Fibroblast of lung (primary cell): ENCODE data around the gene MAP3K10.

Source experiments
- CTCF ChIP-seq, 2 donors: IDR thresholded peaks in 1 of 2; conservative IDR thresholded peaks in 1 of 2; 1 replicate in 1 of 2; 2 replicates in 1 of 2; pipeline ENCODE4 v1.5.1; 2011 to 2012; ENCODE audit warnings: low read length in 2 of 2, control low read depth in 1 of 2, inconsistent platforms in 1 of 2, low read depth in 1 of 2, mild to moderate bottlenecking in 1 of 2
- EZH2 ChIP-seq: IDR thresholded peaks from 2 replicates; pipeline ENCODE4 v1.5.1; 2012; ENCODE audit warnings: low read length, control low read depth, mild to moderate bottlenecking; ENCODE audit errors: missing control alignments

GRCh38 chr19:40213882-40214570 is 22.8 kb downstream of the MAP3K10 start:
- TF ChIP-seq CTCF (conservative IDR thresholded peaks at IDR 0.05 in 1 of 2, IDR thresholded peaks at IDR 0.05 in 1 of 2; ENCODE audit: low read depth in 1 of 2, low read length in 2 of 2) = no peak
- TF ChIP-seq EZH2 = no peak
